RWPE1 (cell line): ENCODE results near the gene FGF3.

Experiments
- CTCF ChIA-PET: fragments of 350-600 bp; sonication (Branson Sonifier 250); formaldehyde crosslinking; extraction: SDS; loops from one replicate; lab custom pipeline; 2021; lab: Yijun Ruan, JAX
- POLR2A ChIA-PET: fragments of 400-600 bp; formaldehyde crosslinking; extraction: SDS; loops from one replicate; lab custom pipeline; 2020; ENCODE audit warnings: antibody characterized with exemption; ENCODE audit not compliant: low non-redundant PET; lab: Yijun Ruan, JAX
- DNase-seq: peaks from one replicate; pipeline ENCODE4 v3.0.0; 2012; ENCODE audit warnings: low spot score
- H3K27ac ChIP-seq: fragments of 450-650 bp; 2 replicates; pipeline ENCODE4 v1.5.1; 2017
- TF ChIP-seq, protein P1 (sequence below): fragments of 450-650 bp; conservative IDR thresholded peaks from 2 replicates; pipeline ENCODE4 v1.5.1; 2017; ENCODE audit warnings: low read depth, mild to moderate bottlenecking

Gene FGF3

DNA sequence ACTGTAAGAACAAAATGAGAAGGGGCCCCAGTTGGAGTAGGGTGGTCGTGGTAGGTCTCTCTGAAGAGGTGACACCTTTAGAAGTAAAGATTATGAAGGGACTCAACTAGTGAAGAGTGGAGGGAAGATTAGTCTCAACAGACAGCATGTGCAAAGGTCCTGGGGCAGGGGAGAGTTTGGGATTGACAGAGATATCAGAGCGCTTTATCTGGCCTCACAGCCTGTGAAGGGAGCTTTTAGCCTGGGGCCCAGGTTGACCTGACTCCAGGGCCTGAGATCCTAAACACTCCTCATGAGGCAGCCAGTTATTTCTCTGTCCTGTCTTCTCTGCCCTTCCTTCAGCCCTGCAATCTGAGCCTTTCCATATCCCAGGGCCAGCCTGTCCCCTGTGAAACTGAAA lies 16.2 kb downstream of the FGF3 start:
- ChIA-PET POLR2A (no interaction called here), CTCF (no interaction called here)
- TF ChIP-seq, protein P1, sequence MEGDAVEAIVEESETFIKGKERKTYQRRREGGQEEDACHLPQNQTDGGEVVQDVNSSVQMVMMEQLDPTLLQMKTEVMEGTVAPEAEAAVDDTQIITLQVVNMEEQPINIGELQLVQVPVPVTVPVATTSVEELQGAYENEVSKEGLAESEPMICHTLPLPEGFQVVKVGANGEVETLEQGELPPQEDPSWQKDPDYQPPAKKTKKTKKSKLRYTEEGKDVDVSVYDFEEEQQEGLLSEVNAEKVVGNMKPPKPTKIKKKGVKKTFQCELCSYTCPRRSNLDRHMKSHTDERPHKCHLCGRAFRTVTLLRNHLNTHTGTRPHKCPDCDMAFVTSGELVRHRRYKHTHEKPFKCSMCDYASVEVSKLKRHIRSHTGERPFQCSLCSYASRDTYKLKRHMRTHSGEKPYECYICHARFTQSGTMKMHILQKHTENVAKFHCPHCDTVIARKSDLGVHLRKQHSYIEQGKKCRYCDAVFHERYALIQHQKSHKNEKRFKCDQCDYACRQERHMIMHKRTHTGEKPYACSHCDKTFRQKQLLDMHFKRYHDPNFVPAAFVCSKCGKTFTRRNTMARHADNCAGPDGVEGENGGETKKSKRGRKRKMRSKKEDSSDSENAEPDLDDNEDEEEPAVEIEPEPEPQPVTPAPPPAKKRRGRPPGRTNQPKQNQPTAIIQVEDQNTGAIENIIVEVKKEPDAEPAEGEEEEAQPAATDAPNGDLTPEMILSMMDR = no peak
- no peak overlapping the region for H3K27ac ChIP-seq
- no peak for DNase-seq

DNA sequence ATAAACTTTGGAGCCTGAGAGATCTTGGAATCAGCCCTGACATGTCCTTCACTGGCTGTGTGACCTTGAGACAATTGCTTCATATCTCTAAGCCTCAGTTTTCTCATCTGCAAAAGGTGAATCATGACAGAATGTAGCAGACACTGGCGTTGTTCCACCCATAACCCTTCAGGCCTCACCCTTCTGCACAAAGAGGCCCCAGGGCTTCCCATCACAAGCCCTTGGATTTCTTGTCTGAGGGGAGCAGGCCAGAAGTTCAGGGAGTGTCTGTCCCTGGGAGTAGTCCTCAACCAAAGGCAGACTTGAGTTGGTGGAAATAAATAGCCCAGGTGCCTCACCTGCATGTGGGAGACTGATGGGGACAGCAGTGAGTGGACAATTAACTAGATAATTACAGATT lies 16.6 kb downstream of the FGF3 start:
- POLR2A ChIA-PET = no interaction called here
- DNase-seq = no peak
- TF ChIP-seq, protein P1 = no peak
- CTCF ChIA-PET = no interaction called here
- no peak overlapping the region for H3K27ac ChIP-seq

DNA sequence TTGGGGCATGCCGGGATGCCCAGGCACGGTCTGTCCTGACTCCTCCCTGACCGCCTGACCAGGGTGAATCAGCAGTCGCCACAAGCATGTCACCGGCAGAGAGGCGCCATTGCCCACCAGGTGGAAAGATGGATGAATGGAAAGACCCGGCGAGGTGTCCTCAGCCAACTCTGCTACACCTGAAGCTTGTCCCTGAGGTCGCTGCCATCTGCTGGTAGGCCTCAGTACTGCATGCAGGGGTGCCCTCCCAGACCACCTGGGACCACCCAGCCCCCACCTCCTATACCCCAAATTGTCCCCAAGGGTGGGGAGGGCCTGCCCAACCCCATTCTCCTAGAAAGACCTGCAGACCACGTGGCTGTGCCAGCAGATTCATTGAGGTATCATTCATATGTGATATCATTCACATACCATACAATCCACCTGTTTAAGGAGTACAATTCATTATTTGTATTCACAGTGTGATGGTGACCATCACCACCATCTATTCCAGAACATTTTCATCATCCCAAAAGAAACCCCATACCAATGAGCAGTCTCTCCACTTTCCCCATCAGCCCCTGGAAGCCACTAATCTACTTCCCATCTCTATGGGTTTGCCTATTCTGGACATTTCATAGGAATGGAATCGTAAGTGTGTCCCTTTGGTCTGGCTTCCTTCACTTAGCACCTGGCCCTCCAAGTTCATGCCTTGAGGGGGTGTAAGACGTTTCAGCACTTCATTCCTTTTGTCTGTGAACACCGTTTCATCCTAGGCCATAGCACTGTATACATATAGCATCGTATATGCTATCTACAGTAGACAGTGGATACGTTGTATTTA lies 17.5 kb downstream of the FGF3 start:
- no peak overlapping the region for H3K27ac ChIP-seq
- ChIA-PET CTCF (interaction anchor here (0.5 to 1.1 kb wide), 4 partner anchors 15 to 116 kb away, joined by 3 to 4 read pairs (median 3); no protein-coding TSS in a partner anchor), POLR2A (no interaction called here)
- TF ChIP-seq, protein P1 = peak; percentile 56
- no peak for DNase-seq

DNA sequence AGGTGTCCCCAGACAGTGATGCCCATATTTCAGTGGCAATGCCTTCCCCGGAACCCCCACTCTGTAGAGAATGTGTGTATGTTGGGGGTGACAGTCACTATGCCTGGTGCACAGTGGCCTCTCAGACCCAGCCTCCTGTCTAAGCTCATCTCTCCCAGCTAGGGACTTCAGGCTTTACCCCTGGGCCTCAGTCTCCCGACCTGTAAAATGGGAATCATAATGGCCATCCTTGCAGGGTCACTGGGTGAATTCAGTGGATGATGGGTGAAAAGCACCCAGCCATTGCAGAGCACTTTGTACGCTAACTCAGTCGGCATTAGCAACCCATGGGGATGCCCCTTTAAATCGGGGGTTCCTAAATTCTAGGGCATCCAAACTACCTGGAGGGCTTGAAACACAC lies 18.9 kb downstream of the FGF3 start:
- DNase-seq = no peak
- CTCF ChIA-PET = no interaction called here
- POLR2A ChIA-PET = no interaction called here
- TF ChIP-seq, protein P1 = no peak
- no peak overlapping the region for H3K27ac ChIP-seq

DNA sequence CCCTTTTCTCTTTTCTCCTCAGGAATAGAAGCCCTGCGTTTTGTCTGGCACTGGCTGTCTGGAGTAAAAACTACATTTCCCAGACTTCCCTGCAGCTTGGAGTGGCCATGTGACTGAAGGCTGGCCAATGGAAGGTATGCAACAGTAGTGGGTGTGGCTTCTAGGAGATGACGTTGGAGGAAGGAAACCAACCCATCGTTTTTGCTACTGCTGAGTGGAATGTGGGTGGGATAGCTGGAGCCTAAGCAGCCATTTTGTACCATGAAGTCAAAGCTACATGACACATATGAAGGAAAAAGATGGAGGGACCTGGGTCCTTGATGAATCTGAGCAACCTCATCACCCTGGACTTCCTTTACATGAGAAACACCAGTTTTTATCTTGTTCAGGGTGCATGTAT lies 19.6 kb downstream of the FGF3 start:
- ChIA-PET CTCF (no interaction called here), POLR2A (no interaction called here)
- peak; percentile 52 for DNase-seq
- TF ChIP-seq, protein P1 = no peak
- no peak overlapping the region for H3K27ac ChIP-seq

DNA sequence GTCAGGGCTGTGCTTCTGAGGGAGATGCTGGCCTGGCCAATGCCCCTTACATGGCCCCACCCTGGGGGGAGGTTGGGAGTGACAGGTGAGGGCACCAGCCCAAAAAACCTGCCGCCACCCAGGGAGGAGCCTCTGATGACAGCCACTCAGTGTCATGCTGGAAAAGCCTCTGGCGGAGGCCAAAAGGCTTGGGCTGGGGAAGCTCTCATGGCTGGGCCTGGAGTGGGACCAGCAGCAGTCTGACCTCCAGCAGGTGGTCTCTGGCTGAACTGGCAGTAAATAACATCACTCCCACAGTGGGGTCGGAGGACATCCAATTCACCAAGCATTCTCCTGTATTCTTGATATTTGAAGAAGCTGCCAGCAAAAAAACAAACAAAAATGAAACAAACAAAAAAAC lies 20.1 kb downstream of the FGF3 start:
- ChIA-PET CTCF (no interaction called here), POLR2A (no interaction called here)
- TF ChIP-seq, protein P1 = no peak
- H3K27ac ChIP-seq = no peak overlapping the region
- DNase-seq = no peak
